HG02973 (cell line): ENCODE data around the gene USP6NL.

Experiments used
- ATAC-seq: cut with Tn5 transposase; IDR thresholded peaks from one replicate; pipeline ENCODE4 v1.9.1; 2021; ENCODE audit warnings: moderate library complexity; ENCODE audit not compliant: unreplicated experiment

Gene USP6NL

DNA sequence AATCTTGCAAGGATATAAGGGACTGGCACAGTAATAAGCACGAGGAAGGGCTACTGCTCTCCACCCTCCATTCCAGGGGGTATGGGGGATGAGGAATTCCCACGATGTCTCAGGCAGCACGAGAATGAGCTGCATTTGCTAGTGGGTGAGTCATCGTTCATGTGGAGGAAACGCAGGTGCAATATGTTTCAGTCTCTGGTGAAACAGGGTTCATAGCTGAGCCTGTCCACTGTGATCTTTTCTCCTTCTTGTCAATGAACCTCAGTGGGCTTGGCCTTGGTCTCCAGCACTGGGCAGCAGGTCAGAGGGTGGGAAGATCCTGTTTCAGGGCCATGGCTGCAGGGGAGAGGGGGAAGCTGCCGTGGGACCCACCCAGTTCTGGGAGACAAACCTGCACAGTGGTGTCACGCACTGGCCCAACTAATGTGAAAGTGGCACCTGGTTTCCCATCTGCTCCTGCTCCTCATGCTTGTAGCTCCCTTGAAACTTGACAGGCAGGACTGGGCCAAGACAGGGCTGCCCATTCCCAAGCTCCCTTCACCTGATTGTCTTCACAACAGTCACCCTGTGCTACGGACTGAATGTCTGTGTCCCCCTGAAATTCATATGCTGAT is 181.9 kb downstream of the USP6NL start:
- ATAC-seq: no peak

DNA sequence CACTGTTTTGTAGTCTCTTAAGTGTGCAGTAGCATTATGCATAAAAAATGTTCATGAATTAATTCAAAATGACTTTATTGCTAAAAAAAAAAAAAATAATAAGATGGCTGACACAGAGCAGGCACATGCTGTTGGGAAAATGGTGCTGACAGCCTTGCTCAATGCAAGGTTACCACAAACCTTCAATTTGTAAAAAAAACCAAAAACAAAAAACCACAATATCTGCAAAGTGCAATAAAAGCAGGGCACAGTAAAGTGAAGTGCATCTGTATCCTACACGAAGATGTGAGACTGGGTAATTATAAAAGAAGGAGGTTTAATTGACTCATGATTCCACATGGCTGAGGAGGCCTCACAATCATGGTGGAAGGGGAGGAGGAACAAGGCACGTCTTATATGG is 185.8 kb downstream of the USP6NL start:
- no peak for ATAC-seq

DNA sequence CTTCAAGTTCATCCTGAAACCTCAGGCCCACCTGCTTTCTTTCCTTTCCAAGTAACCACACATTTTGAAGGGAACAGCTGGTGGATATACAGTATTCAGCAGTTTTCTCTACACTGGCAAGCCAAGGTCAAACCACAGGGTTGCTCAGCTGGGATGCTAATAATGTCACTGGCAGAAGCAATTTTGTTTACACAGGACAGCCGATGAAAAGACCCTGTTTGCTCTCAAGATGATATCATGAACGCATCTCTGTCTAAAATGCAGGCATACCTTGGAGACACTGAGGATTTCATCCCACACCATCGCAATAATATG is 186.2 kb downstream of the USP6NL start:
- no peak for ATAC-seq

- ATAC-seq: no peak
Measured at GRCh38 chr10:11424456-11425295, 186.8 kb downstream of the USP6NL start.

- no peak for ATAC-seq
Measured at GRCh38 chr10:11416974-11417373, 194.5 kb downstream of the USP6NL start.

DNA sequence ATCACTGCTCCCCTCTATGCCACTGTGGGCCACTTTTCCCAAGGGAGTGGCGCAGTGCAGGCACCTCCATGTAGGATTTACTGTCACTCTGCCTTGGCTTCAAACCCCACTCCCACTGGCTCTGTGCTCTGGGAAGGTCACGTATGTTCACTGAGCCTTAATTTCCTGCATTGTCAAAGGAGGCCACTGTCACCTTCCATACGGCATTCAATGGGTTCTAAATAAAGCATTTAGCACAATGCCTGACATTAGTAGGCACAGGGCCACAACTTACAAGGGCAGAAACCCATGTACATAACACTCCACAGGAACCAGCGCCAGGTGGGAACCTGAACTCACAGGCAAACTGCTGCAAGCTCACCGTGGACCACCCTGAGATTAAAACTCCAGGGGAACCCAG is 196.4 kb downstream of the USP6NL start:
- ATAC-seq: no peak

DNA sequence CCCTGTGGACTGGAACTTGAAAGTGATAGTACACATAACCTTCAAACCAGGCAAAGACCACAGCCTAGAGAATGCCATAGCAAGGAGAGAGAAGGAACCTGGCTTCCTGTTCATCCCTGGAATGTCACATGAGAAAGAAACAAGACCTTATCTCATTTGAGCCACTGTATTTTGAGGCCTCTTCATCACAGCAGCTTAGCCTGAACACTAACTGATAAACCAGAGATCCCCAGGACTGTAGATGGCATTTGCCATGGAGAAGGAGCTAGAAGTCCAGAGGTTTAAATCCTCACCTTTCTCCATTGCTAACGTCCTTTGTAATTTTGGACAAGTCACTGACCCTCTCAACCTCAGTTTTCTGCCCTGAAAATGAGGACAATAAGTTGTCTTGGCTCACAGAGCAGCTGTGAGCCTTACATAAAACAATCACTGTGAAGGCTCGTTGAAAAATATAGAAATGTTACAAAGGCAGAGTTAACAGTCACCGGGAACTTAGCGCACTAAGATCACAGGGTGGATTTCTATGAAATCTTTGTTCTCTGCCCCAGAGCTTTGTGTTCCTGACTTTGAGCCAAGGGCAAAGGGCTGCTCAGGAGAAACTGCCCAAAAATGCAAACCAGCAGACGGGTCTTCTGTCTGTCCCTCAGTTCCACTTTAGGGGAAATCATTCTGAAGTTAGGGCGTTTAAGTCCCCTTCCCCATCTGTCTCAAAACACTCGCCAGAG is 197.0 kb downstream of the USP6NL start:
- no peak for ATAC-seq

DNA sequence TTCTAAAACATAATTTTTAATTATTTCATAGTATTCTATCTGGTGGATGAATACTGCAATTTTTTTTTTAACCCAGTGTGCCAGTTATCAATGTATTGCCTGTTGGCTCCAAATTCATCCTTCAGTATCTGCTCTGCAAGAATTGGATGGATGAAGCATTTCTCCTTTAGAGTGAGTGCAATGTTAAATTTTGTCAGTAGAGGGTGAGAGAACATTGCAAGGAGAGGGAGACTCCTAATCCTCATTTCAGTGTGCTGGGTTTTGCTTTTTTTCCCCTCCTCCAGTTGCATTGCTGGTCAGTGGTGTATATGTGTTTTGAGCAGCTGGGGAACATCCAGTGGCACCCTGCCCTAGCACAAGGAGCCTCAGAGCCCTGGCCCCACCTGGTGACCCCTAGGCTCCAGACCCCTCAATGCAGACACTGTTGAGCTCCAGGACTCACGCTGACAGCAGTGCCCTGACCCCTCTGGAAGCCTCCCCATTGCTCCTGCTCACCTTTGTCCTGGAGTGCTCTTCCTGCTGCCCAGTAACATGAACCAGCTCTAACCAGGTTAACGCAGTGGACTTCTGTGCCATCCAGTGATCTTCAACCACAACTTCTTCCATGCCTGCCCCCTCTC is 199.4 kb downstream of the USP6NL start:
- ATAC-seq: no peak

DNA sequence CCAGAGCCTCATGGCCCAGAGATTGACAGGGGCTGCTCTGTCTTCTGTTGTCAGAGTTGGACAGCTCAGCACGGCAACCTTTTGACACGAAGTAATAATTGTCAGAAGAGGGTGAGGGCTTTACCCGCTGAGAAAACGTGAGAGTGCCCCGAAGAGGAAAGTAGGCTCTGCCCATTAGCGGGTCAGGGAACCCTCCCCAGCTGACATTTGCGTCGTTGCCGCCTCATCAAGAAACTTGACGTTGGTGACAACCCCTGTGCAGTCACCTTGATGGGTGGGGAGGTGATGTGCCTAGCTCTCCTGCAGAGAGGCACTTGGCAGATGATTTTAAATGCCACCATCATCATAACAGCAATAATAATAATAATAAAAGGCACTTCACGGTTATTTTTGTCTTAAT is 202.1 kb downstream of the USP6NL start:
- ATAC-seq: no peak

- no peak for ATAC-seq
Measured at GRCh38 chr10:11407939-11408338, 203.5 kb downstream of the USP6NL start.

GRCh38 chr10:11406746-11407145 is 204.7 kb downstream of the USP6NL start:
- no peak for ATAC-seq

DNA sequence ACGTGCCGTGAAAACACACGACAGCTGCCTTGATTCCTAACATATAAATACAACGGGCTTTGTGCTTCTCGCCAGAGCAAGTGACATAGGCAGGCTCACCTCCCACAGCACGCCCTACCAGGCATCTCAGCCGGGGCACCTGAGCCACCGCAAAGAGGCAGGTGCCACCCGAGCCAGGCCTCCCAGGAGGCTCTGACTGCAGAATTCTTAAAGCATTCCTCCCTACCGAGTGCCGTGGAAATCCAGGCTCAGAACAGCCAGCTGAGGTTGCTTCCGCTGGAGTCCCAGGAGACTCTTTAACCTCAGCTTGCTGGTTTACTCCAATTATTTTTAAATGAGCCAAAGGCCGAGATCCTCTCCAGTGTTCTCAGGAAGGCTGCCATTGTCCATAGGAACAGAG is 206.5 kb downstream of the USP6NL start:
- ATAC-seq: no peak
